Hepatocyte (in vitro differentiated cells): ENCODE data around the gene ANKRD11. TPM values are rescaled to one million over a fixed set of nuclear protein-coding genes. Genes with fewer than 3 reads are reported as not detected.
"Not testable (repeated sequence)": the region's sequence is repeated elsewhere in the genome, so short reads cannot be mapped to it uniquely, and the experiment has no call there.

Source experiments
- DNase-seq: peaks from one replicate; pipeline ENCODE4 v3.0.0-alpha.2; 2016; ENCODE audit warnings: low spot score
- H2AFZ ChIP-seq: fragments of 200-600 bp; sonication (generic); 2 replicates; pipeline ENCODE4 v1.6.0; 2016; ENCODE audit warnings: antibody characterized with exemption, mild to moderate bottlenecking
- H3K27ac ChIP-seq: fragments of 200-600 bp; sonication (generic); 2 replicates; pipeline ENCODE4 v1.5.1; 2016; ENCODE audit warnings: mild to moderate bottlenecking
- H3K27me3 ChIP-seq: fragments of 200-600 bp; sonication (generic); 2 replicates; pipeline ENCODE4 v1.6.1; 2016
- H3K36me3 ChIP-seq: fragments of 200-600 bp; sonication (generic); replicated peaks from 2 replicates; pipeline ENCODE4 v1.5.1; 2016; ENCODE audit warnings: low read depth; ENCODE audit not compliant: insufficient read depth
- H3K4me1 ChIP-seq: fragments of 200-600 bp; sonication (generic); 2 replicates; pipeline ENCODE4 v1.5.1; 2016; ENCODE audit warnings: mild to moderate bottlenecking, moderate library complexity; ENCODE audit not compliant: insufficient read depth
- H3K4me2 ChIP-seq: fragments of 200-600 bp; sonication (generic); 2 replicates; pipeline ENCODE4 v1.6.0; 2016
- H3K4me3 ChIP-seq: fragments of 200-600 bp; sonication (generic); 2 replicates; pipeline ENCODE4 v1.5.1; 2016; ENCODE audit warnings: mild to moderate bottlenecking
- H3K79me2 ChIP-seq: fragments of 200-600 bp; sonication (generic); 2 replicates; pipeline ENCODE4 v1.6.0; 2017; ENCODE audit warnings: mild to moderate bottlenecking
- H3K9me2 ChIP-seq: fragments of 200-600 bp; sonication (generic); replicated peaks from 2 replicates; pipeline ENCODE4 v1.6.0; 2017; ENCODE audit warnings: mild to moderate bottlenecking; ENCODE audit not compliant: insufficient read depth
- H3K9me3 ChIP-seq: fragments of 200-600 bp; sonication (generic); 2 replicates; pipeline ENCODE4 v1.5.1; 2016; ENCODE audit warnings: low read depth, mild to moderate bottlenecking
- H4K20me1 ChIP-seq: fragments of 200-600 bp; sonication (generic); 2 replicates; pipeline ENCODE4 v1.6.0; 2016; ENCODE audit warnings: mild to moderate bottlenecking; ENCODE audit not compliant: insufficient read depth, poor library complexity, severe bottlenecking
- EZH2 ChIP-seq: fragments of 200-600 bp; sonication (generic); IDR thresholded peaks from 2 replicates; pipeline ENCODE4 v1.6.1; 2016; ENCODE audit warnings: antibody characterized with exemption, mild to moderate bottlenecking, borderline replicate concordance
- EZH2phosphoT487 ChIP-seq: fragments of 200-600 bp; sonication (generic); IDR thresholded peaks from one replicate; pipeline ENCODE4 v1.6.1; 2018; ENCODE audit warnings: antibody characterized with exemption, mild to moderate bottlenecking, low read depth, moderate library complexity; ENCODE audit not compliant: unreplicated experiment, severe bottlenecking
- whole genome bisulfite sequencing: methylation state at CpG from one replicate; pipeline ENCODE4 v1.1.6; 2016; ENCODE audit warnings: low lambda C conversion rate; ENCODE audit errors: missing lambda C conversion rate; 5-methylcytosine and 5-hydroxymethylcytosine counted together
- polyA plus RNA-seq: library from polyadenylated mRNA; unstranded; fragments of >200 nt; fragmentation: Nextera tagmentation; extraction: Ambion mirVana; gene quantifications from 2 replicates; pipeline ENCODE4 v1.2.1, GENCODE V29; 2016
- total RNA-seq: library from RNA; depleted of rRNA; stranded (reverse); fragments of >200 nt; gene quantifications from 2 replicates; pipeline ENCODE4 v1.2.3, GENCODE V29; 2014
- TF ChIP-seq, protein P1 (sequence below): fragments of 200-600 bp; sonication (generic); IDR thresholded peaks from 2 replicates; pipeline ENCODE4 v1.5.1; 2016; ENCODE audit warnings: antibody characterized with exemption, mild to moderate bottlenecking; ENCODE audit not compliant: poor library complexity

ANKRD11 gene
- total and polyA plus RNA-seq, 2 experiments from 2014 or later, result 48.7 to 130 TPM

- Histone ChIP-seq H3K4me2 (no peak overlapping the region), H4K20me1 (peaks cover 97% of the 10 kb centered on the region), H3K79me2 (peaks cover 97% of the 10 kb centered on the region), H3K4me3 (no peak overlapping the region), H3K27ac (peak overlapping the region; percentile 59), H3K4me1 (peaks cover 23% of the 10 kb centered on the region), H3K9me2 (no peaks in the 10 kb centered on the region), H3K36me3 (no peaks in the 10 kb centered on the region), H3K27me3 (no peaks in the 10 kb centered on the region), H2AFZ (no peak overlapping the region), H3K9me3 (no peaks in the 10 kb centered on the region)
- WGBS, result 87% methylated on average over 2 of the region's 2 CpGs
- TF ChIP-seq, protein P1, sequence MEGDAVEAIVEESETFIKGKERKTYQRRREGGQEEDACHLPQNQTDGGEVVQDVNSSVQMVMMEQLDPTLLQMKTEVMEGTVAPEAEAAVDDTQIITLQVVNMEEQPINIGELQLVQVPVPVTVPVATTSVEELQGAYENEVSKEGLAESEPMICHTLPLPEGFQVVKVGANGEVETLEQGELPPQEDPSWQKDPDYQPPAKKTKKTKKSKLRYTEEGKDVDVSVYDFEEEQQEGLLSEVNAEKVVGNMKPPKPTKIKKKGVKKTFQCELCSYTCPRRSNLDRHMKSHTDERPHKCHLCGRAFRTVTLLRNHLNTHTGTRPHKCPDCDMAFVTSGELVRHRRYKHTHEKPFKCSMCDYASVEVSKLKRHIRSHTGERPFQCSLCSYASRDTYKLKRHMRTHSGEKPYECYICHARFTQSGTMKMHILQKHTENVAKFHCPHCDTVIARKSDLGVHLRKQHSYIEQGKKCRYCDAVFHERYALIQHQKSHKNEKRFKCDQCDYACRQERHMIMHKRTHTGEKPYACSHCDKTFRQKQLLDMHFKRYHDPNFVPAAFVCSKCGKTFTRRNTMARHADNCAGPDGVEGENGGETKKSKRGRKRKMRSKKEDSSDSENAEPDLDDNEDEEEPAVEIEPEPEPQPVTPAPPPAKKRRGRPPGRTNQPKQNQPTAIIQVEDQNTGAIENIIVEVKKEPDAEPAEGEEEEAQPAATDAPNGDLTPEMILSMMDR, result no peak
- no peak for TF ChIP-seq EZH2phosphoT487
- TF ChIP-seq EZH2, result no peak
- DNase-seq, result no peak
Measured at GRCh38 chr16:89334050-89334449, 156.3 kb downstream of the ANKRD11 start.

DNA sequence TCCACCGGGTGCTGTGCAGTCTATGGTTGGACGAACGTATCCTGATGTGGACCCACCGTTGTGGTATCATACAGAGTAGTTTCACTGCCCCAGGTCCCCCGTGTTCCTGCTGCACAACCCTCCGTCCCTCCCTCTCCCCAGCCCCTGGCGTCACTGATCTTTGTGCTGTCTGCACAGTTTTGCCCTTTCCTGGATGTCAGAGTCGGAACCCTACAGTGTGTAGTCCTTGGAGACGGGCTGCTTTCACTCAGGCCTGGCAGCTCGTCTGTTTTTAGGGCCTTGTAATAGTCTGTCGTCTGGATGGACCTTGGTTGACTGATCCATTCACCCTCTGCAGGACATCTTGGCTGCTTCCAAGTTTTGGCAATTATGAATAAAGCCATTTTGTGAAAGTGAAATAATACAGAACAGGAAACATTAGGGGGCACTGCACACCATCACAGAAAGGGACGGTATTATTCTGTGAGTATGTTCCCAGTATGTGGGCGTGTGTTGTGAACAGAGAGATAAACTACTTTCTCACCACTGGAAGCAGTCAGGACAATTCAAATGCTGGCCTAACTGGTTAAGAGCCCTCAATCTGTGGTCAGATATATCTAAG, 156.9 kb downstream of the ANKRD11 start:
- Histone ChIP-seq H3K27ac (peak overlapping the region; percentile 59), H3K79me2 (peaks cover 95% of the 10 kb centered on the region), H4K20me1 (peaks cover 94% of the 10 kb centered on the region), H3K4me1 (peaks cover 19% of the 10 kb centered on the region)
- H3K4me2 ChIP-seq, H3K36me3 ChIP-seq, H3K9me3 ChIP-seq, H3K9me2 ChIP-seq, H2AFZ ChIP-seq, H3K27me3 ChIP-seq, H3K4me3 ChIP-seq: not testable (repeated sequence)
- 65% methylated on average over 12 of the region's 13 CpGs for WGBS
- TF ChIP-seq, protein P1, result peak; percentile 64
- DNase-seq, result peak; percentile 78

- no peaks in the 10 kb centered on the region for H3K27me3 ChIP-seq
- peaks cover 95% of the 10 kb centered on the region for H3K79me2 ChIP-seq
- peaks cover 94% of the 10 kb centered on the region for H4K20me1 ChIP-seq
- H3K27ac ChIP-seq, result no peak overlapping the region
- no peaks in the 10 kb centered on the region for H3K36me3 ChIP-seq
- 55% methylated on average over 7 of the region's 7 CpGs for WGBS
- H2AFZ ChIP-seq, result no peak overlapping the region
- no peak for DNase-seq
- no peaks in the 10 kb centered on the region for H3K9me3 ChIP-seq
- H3K4me1 ChIP-seq, result peaks cover 19% of the 10 kb centered on the region
- no peak overlapping the region for H3K4me3 ChIP-seq
- TF ChIP-seq EZH2, result no peak
- no peak for TF ChIP-seq EZH2phosphoT487
- TF ChIP-seq, protein P1, result no peak
- H3K4me2 ChIP-seq, result no peak overlapping the region
- no peaks in the 10 kb centered on the region for H3K9me2 ChIP-seq
Measured at GRCh38 chr16:89332902-89333245, 157.5 kb downstream of the ANKRD11 start.
